HepG2 (cell line): Measurements from ENCODE around the gene HEYL. TPM values are rescaled to one million over a fixed set of nuclear protein-coding genes. Genes with fewer than 3 reads are reported as not detected.

Source experiments
- ATAC-seq: fragments of 200-7000 bp; cut with Tn5 transposase; 3 replicates; pipeline ENCODE4 v1.9.1; 2020; ENCODE audit warnings: mild to moderate bottlenecking, moderate library complexity
- BruUV-seq: library from RNA; stranded (reverse); fragments of 400-500 nt; replicated peaks from 2 replicates; lab custom pipeline; 2021; lab: Mats Ljungman, UMichigan
- CTCF ChIA-PET: fragments of 300-600 bp; formaldehyde crosslinking; extraction: SDS; loops from one replicate; lab custom pipeline; 2021; ENCODE audit warnings: low total read pairs, inconsistent platforms, low intra/inter-chr PET ratio; lab: Yijun Ruan, JAX
- POLR2A ChIA-PET: fragments of 350-600 bp; sonication (Branson Sonifier 250); formaldehyde crosslinking; loops from one replicate; lab custom pipeline; 2020; ENCODE audit warnings: antibody characterized with exemption, inconsistent platforms; lab: Yijun Ruan, JAX
- DNase-seq: peaks from one replicate; pipeline ENCODE4 v3.0.0-alpha.2; 2015; ENCODE audit warnings: low spot score
- FAIRE-seq: peaks from 3 replicates; lab custom pipeline; 2011; peaks lifted over from hg19 to GRCh38; lab: Jason Lieb, UNC
- H2AFZ ChIP-seq: one replicate; pipeline ENCODE4 v1.6.1; 2011; ENCODE audit warnings: low read length, inconsistent platforms
- H3K27ac ChIP-seq: fragments of 300-600 bp; 3 replicates; pipeline ENCODE4 v1.8.0; 2011; ENCODE audit warnings: mixed run types, mild to moderate bottlenecking, mixed read lengths, low read length, inconsistent platforms; ENCODE audit not compliant: insufficient read depth; ENCODE audit errors: extremely low read length
- H3K27me3 ChIP-seq, 2 experiments: fragments of 200-600 bp in 1 of 2; 2 replicates in 1 of 2; 3 replicates in 1 of 2; pipeline versions ENCODE4 v1.6.0 to v1.8.0; 2011; ENCODE audit warnings: low read length in 2 of 2, mild to moderate bottlenecking in 2 of 2, moderate library complexity in 2 of 2, inconsistent platforms in 1 of 2; ENCODE audit not compliant: insufficient read depth in 2 of 2, control insufficient read depth in 1 of 2
- H3K36me3 ChIP-seq, 2 experiments: fragments of 200-600 bp in 1 of 2; replicated peaks in 1 of 2; 2 replicates in 1 of 2; 3 replicates in 1 of 2; pipeline versions ENCODE4 v1.5.1 to v1.8.0; 2011; ENCODE audit warnings: low read length in 2 of 2, inconsistent platforms in 1 of 2; ENCODE audit not compliant: insufficient read depth in 2 of 2, control insufficient read depth in 1 of 2
- H3K4me1 ChIP-seq: 2 replicates; pipeline ENCODE4 v1.5.1; 2012; ENCODE audit warnings: low read length, inconsistent platforms; ENCODE audit not compliant: insufficient read depth
- H3K4me2 ChIP-seq: 2 replicates; pipeline ENCODE4 v1.6.0; 2011; ENCODE audit warnings: low read depth, low read length, inconsistent platforms
- H3K4me3 ChIP-seq, 3 experiments: fragments of 200-600 bp in 1 of 3; sonication (generic), shearing (Covaris generic) in 1 of 3; replicated peaks in 1 of 3; 2 replicates each; pipeline ENCODE4 v1.5.1; 2011 to 2016; ENCODE audit warnings: low read length in 3 of 3, inconsistent platforms in 2 of 3, low read depth in 2 of 3, mild to moderate bottlenecking in 2 of 3, control low read depth in 1 of 3, mixed read lengths in 1 of 3; ENCODE audit not compliant: insufficient read depth in 1 of 3
- H3K79me2 ChIP-seq: one replicate; pipeline ENCODE4 v1.6.1; 2011; ENCODE audit warnings: low read length, inconsistent platforms; ENCODE audit not compliant: insufficient read depth
- H3K9ac ChIP-seq: 2 replicates; pipeline ENCODE4 v1.6.0; 2011; ENCODE audit warnings: mild to moderate bottlenecking, low read depth, low read length, inconsistent platforms; ENCODE audit not compliant: insufficient read depth
- H3K9me3 ChIP-seq: 2 replicates; pipeline ENCODE4 v1.5.1; 2012; ENCODE audit warnings: mild to moderate bottlenecking, low read length
- H4K20me1 ChIP-seq: 2 replicates; pipeline ENCODE4 v1.6.0; 2011; ENCODE audit warnings: inconsistent platforms, mild to moderate bottlenecking, low read length, moderate library complexity; ENCODE audit not compliant: insufficient read depth
- BHLHE40 ChIP-seq: IDR thresholded peaks from 2 replicates; pipeline ENCODE4 v1.6.1; 2011; ENCODE audit warnings: low read length, improper control_type of control experiment
- GTF3A ChIP-seq: sonication (generic); formaldehyde crosslinking; conservative IDR thresholded peaks from 2 replicates; pipeline ENCODE4 v1.4.0; 2020; ENCODE audit warnings: mild to moderate bottlenecking, missing genetic modification reagents
- GZF1 ChIP-seq: sonication (generic); formaldehyde crosslinking; IDR thresholded peaks from 2 replicates; pipeline ENCODE4 v1.5.1; 2020; ENCODE audit warnings: mild to moderate bottlenecking, missing genetic modification reagents
- JARID2 ChIP-seq: sonication (generic); formaldehyde crosslinking; IDR thresholded peaks from 2 replicates; pipeline ENCODE4 v1.8.1; 2023; ENCODE audit warnings: missing genetic modification reagents, inconsistent platforms; ENCODE audit not compliant: insufficient replicate concordance
- MEIS1 ChIP-seq: sonication (generic); formaldehyde crosslinking; IDR thresholded peaks from 2 replicates; pipeline ENCODE4 v1.9.0; 2021; ENCODE audit warnings: mild to moderate bottlenecking, missing genetic modification reagents, moderate library complexity, borderline replicate concordance
- NFKBIZ ChIP-seq: IDR thresholded peaks from 2 replicates; pipeline ENCODE4 v1.6.1; 2018; ENCODE audit warnings: missing genetic modification reagents, missing compliant biosample characterization
- SMARCC2 ChIP-seq: fragments of 450-650 bp; IDR thresholded peaks from 2 replicates; pipeline ENCODE4 v1.6.1; 2017; ENCODE audit warnings: antibody characterized with exemption, mild to moderate bottlenecking
- ZBTB1 ChIP-seq: sonication (generic); formaldehyde crosslinking; IDR thresholded peaks from 2 replicates; pipeline ENCODE4 v1.4.0; 2020; ENCODE audit warnings: missing genetic modification reagents, borderline replicate concordance
- ZNF264 ChIP-seq: sonication (generic); formaldehyde crosslinking; IDR thresholded peaks from 2 replicates; pipeline ENCODE4 v1.4.0; 2020; ENCODE audit warnings: missing genetic modification reagents
- ZNF451 ChIP-seq: sonication (generic); formaldehyde crosslinking; IDR thresholded peaks from 2 replicates; pipeline ENCODE4 v1.5.0; 2020; ENCODE audit warnings: mild to moderate bottlenecking, missing genetic modification reagents
- ZNF484 ChIP-seq: sonication (generic); formaldehyde crosslinking; IDR thresholded peaks from 2 replicates; pipeline ENCODE4 v1.5.1; 2020; ENCODE audit warnings: mild to moderate bottlenecking, low read depth, missing genetic modification reagents, borderline replicate concordance
- WGBS: methylation state at CpG from one replicate; pipeline ENCODE4 v1.1.6; 2017; ENCODE audit warnings: low lambda C conversion rate; 5-methylcytosine and 5-hydroxymethylcytosine counted together
- in situ Hi-C: cut with HindIII; loops from 2 replicates; pipeline ENCODE4 v1.10.0; 2017; ENCODE audit warnings: low pct_unique_long_range_greater_than_20kb; ENCODE audit not compliant: extremely low pct_ligation_motif_present
- intact Hi-C: fragments of 100-400 bp; cut with micrococcal nuclease; formaldehyde crosslinking; loops from one replicate; pipeline ENCODE4 v1.10.0; 2022; ENCODE audit not compliant: unreplicated experiment
- polyA plus RNA-seq, 8 experiments: library from polyadenylated mRNA; depleted of rRNA in 3 of 8; stranded (reverse) in 7 of 8; unstranded in 1 of 8; fragments of >200 nt; fragmentation: Illumina TruSeq in 4 of 8; extraction: Trizol in 4 of 8; gene quantifications; 2 replicates each; pipeline versions ENCODE4 v1.2.1 to v1.2.3, GENCODE V29; 2011 to 2016; ENCODE audit warnings: low read depth in 4 of 8, missing spikeins in 1 of 8, mixed read lengths in 1 of 8; ENCODE audit not compliant: insufficient read depth in 1 of 8
- total RNA-seq, 5 experiments: library from RNA; depleted of rRNA; stranded (reverse); fragments of >200 nt; fragmentation: Illumina TruSeq; extraction: Trizol; gene quantifications; 2 replicates each; pipeline ENCODE4 v1.2.3, GENCODE V29; 2016; ENCODE audit warnings: low read depth in 1 of 5
- TF ChIP-seq, protein P1 (sequence below): sonication (generic); formaldehyde crosslinking; IDR thresholded peaks from 2 replicates; pipeline ENCODE4 v1.5.1; 2020; ENCODE audit warnings: mild to moderate bottlenecking, missing genetic modification reagents, borderline replicate concordance
- TF ChIP-seq, protein P2 (sequence below): sonication (generic); formaldehyde crosslinking; IDR thresholded peaks from 2 replicates; pipeline ENCODE4 v1.5.0; 2020; ENCODE audit warnings: missing genetic modification reagents
- TF ChIP-seq, protein P3 (sequence below): sonication (generic); formaldehyde crosslinking; IDR thresholded peaks from 2 replicates; pipeline ENCODE4 v1.9.0; 2021; ENCODE audit warnings: missing genetic modification reagents, mild to moderate bottlenecking, borderline replicate concordance
- TF ChIP-seq, protein P4 (sequence below): IDR thresholded peaks from 2 replicates; pipeline ENCODE4 v1.6.1; 2016

The HEYL gene
- total and polyA plus RNA-seq, 2 of the 13 experiments (the other 11 are each of a cell fraction or from before 2014, with no cell fraction given): 0.03 to 0.04 TPM

DNA sequence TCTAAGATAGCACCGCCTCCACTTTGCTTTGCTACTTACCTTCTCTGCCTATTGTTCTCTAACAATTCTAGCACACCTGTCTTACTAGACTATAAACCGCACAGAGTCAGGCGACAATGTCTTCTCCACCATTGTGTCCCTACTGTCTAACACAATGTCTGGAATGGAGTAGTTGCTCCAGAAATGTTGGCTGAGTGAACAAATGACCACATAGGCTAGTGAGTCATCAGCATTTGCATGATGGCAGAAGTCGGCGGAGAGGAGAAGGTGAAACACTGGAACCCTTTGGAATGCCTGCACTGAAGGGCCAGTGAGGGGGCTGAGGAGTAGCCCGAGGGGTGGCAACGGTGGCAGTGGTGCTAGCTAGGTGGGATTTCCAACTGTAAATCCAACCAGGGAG, 48.9 kb downstream of the HEYL start:
- H3K4me3 ChIP-seq: no peak overlapping the region
- TF ChIP-seq MEIS1 (CRISPR knock-in tag) (no peak), SMARCC2 (no peak), ZBTB1 (CRISPR knock-in tag) (no peak), GZF1 (CRISPR knock-in tag) (no peak)
- TF ChIP-seq, all 625 proteins: peak for 0
- intact Hi-C loops: no loop called here
- Histone ChIP-seq H2AFZ (no peak overlapping the region), H3K79me2 (no peaks in the 10 kb centered on the region), H3K27ac (no peak overlapping the region), H3K27me3 (peaks cover 1 to 15% of the 10 kb centered on the region in 2 experiments; a peak in 3 of 5 replicates), H4K20me1 (no peaks in the 10 kb centered on the region), H3K9ac (no peak overlapping the region), H3K4me2 (no peak overlapping the region), H3K4me1 (peaks cover 5% of the 10 kb centered on the region; the same call in 1 of the 2 replicates), H3K36me3 (no peaks in the 10 kb centered on the region), H3K9me3 (no peaks in the 10 kb centered on the region)
- no peak for FAIRE-seq
- BruUV-seq: no TSS peak
- CTCF ChIA-PET: no interaction called here
- DNase-seq: no peak
- POLR2A ChIA-PET: interaction anchor here (1.6 kb wide), 1 partner anchor 10 kb away, joined by 4 read pairs; no protein-coding TSS in a partner anchor
- in situ Hi-C loops: no loop called here
- WGBS: 34% methylated on average over 7 of the region's 7 CpGs
- no peak for ATAC-seq

DNA sequence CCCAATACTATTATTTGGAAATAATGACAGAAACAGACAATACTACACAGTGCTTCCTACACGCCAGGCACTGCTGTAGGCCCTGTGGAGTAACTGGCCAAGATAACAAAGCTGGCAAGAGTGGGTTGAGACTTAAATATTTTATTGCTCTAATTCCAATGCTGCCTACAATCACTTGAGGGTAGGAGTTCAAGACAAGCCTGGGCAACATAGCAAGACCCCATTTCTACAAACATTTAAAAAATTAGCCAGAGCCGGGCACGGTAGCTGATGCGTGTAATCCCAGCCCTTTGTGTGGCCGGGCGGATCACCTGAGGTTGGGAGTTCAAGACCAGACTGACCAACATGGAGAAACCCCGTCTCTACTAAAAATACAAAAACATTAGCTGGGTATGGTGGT, 53.5 kb downstream of the HEYL start:
- ATAC-seq (no peak), DNase-seq (no peak), FAIRE-seq (no peak)
- no peaks in the 10 kb centered on the region for H3K9me3 ChIP-seq
- H3K27me3 ChIP-seq: peaks cover 0 to 9% of the 10 kb centered on the region in 2 experiments; a peak in 3 of 5 replicates
- no peaks in the 10 kb centered on the region for H3K36me3 ChIP-seq
- CTCF ChIA-PET: no interaction called here
- no peaks in the 10 kb centered on the region for H3K79me2 ChIP-seq
- no peak overlapping the region for H3K4me2 ChIP-seq
- no peak overlapping the region for H3K4me3 ChIP-seq
- in situ Hi-C loops: no loop called here
- H3K9ac ChIP-seq: no peak overlapping the region
- intact Hi-C loops: no loop called here
- peaks cover 5% of the 10 kb centered on the region; the same call in 1 of the 2 replicates for H3K4me1 ChIP-seq
- POLR2A ChIA-PET: no interaction called here
- no peak overlapping the region for H3K27ac ChIP-seq
- no peak overlapping the region for H2AFZ ChIP-seq
- no TSS peak for BruUV-seq
- H4K20me1 ChIP-seq: no peaks in the 10 kb centered on the region
- 71% methylated on average over 7 of the region's 7 CpGs for WGBS
- no peak for TF ChIP-seq JARID2 (CRISPR knock-in tag)
- TF ChIP-seq GTF3A (CRISPR knock-in tag): no peak
- TF ChIP-seq ZNF264: no peak
- TF ChIP-seq, protein P1, sequence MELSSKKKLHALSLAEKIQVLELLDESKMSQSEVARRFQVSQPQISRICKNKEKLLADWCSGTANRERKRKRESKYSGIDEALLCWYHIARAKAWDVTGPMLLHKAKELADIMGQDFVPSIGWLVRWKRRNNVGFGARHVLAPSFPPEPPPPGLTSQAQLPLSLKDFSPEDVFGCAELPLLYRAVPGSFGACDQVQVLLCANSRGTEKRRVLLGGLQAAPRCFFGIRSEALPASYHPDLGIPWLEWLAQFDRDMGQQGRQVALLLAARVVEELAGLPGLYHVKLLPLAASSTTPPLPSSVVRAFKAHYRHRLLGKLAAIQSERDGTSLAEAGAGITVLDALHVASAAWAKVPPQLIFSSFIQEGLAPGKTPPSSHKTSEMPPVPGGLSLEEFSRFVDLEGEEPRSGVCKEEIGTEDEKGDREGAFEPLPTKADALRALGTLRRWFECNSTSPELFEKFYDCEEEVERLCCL: no peak
- TF ChIP-seq ZNF484 (CRISPR knock-in tag): no peak
- TF ChIP-seq, protein P2, sequence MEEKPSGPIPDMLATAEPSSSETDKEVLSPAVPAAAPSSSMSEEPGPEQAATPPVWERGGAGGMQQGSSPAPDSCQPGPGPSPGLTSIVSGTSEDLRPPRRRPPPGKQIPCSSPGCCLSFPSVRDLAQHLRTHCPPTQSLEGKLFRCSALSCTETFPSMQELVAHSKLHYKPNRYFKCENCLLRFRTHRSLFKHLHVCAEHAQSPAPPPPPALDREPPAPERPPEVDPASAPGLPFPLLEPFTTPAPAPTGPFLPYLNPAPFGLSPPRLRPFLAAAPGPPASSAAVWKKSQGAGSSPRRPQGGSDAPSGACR (CRISPR knock-in tag): no peak
- TF ChIP-seq, protein P3, sequence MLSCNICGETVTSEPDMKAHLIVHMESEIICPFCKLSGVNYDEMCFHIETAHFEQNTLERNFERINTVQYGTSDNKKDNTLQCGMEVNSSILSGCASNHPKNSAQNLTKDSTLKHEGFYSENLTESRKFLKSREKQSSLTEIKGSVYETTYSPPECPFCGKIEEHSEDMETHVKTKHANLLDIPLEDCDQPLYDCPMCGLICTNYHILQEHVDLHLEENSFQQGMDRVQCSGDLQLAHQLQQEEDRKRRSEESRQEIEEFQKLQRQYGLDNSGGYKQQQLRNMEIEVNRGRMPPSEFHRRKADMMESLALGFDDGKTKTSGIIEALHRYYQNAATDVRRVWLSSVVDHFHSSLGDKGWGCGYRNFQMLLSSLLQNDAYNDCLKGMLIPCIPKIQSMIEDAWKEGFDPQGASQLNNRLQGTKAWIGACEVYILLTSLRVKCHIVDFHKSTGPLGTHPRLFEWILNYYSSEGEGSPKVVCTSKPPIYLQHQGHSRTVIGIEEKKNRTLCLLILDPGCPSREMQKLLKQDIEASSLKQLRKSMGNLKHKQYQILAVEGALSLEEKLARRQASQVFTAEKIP (CRISPR knock-in tag): no peak
- TF ChIP-seq BHLHE40: no peak
- TF ChIP-seq NFKBIZ (CRISPR knock-in tag): no peak
- TF ChIP-seq, protein P4, sequence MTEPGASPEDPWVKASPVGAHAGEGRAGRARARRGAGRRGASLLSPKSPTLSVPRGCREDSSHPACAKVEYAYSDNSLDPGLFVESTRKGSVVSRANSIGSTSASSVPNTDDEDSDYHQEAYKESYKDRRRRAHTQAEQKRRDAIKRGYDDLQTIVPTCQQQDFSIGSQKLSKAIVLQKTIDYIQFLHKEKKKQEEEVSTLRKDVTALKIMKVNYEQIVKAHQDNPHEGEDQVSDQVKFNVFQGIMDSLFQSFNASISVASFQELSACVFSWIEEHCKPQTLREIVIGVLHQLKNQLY (CRISPR knock-in tag): no peak
- TF ChIP-seq ZNF451: no peak
